ENCODE data around the gene PAM. TPM values are rescaled to one million over a fixed set of nuclear protein-coding genes. Genes with fewer than 3 reads are reported as not detected.

PAM gene
- total and polyA plus RNA-seq, 7 experiments from 2014 or later, result 10.3 to 36.6 (median 13.6) TPM

DNA sequence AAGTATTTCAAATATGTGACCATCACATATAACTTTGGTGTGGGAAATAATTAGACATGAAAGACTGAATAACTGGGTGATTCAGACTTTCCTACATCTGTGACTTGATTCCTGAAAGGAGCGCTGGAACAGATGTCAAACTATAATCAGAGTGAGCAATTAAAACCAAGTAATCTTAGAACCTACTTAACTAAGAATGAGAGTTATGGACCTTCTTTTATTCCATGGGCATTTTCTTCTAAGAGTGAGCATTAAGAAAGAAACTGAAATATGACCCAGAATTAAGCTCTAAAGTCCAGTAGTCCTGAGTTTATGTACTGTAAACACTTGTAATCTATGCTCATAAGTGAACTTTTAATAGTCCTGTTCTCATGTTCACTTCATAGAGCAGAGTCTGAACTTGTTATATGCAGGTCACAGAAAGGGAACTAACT, 68.4 kb downstream of the PAM start:
- ATAC-seq (no peak), DNase-seq (no peak)
- Mint-ChIP-seq H3K36me3 (peaks cover 0 to 3% (median 0%) of the 10 kb centered on the region in 5 donors), H3K9me3 (peaks cover 0 to 2% (median 0%) of the 10 kb centered on the region in 11 donors), H3K4me3 (no peak overlapping the region), H3K27ac (no peak overlapping the region), H3K27me3 (no peaks in the 10 kb centered on the region), H3K4me1 (peaks cover 4 to 11% (median 5%) of the 10 kb centered on the region in 7 donors)
- ChIA-PET CTCF (no interaction called here), POLR2A (no interaction called here)
- H3K27me3 ChIP-seq (ENCODE audit: control insufficient read depth in 2 of 2, insufficient read depth in 2 of 2, low read length in 2 of 2), result no peaks in the 10 kb centered on the region
- no peak overlapping the region for H3K27ac ChIP-seq (ENCODE audit: low read depth, low read length)
- no peak overlapping the region for H3K4me3 ChIP-seq (ENCODE audit: low read length)
- H3K9me3 ChIP-seq (ENCODE audit: control insufficient read depth in 2 of 3, low read length in 3 of 3), result no peaks in the 10 kb centered on the region
- H3K36me3 ChIP-seq (ENCODE audit: control insufficient read depth in 2 of 3, insufficient read depth in 3 of 3, low read length in 3 of 3), result no peaks in the 10 kb centered on the region
- H3K4me1 ChIP-seq (ENCODE audit: control insufficient read depth in 2 of 2, insufficient read depth in 2 of 2, low read length in 2 of 2), result no peaks in the 10 kb centered on the region
- intact Hi-C loops (cut with micrococcal nuclease), result no loop called here

DNA sequence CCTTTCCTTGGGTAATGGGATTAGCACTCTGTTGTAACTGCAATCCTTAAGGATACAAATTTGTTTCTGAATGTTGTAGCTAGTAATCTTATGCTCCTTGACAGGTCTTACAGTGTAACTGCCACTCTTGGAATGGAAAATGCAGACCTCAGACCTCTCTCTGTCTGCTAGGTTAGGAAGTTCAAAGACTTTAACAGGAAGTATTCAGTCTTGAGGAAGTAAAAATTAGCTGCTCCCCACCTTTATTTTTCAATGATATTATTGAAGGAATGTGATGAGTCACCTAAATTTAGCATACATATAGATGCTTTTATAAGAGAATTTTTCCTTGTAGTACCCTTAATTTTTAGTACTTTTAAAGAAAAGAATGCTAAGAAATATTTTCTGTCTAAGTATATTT, 71.5 kb downstream of the PAM start:
- Histone ChIP-seq H3K27ac (ENCODE audit: low read depth, low read length) (no peak overlapping the region), H3K4me1 (ENCODE audit: control insufficient read depth in 2 of 2, insufficient read depth in 2 of 2, low read length in 2 of 2) (no peaks in the 10 kb centered on the region), H3K9me3 (ENCODE audit: control insufficient read depth in 2 of 3, low read length in 3 of 3) (no peaks in the 10 kb centered on the region), H3K27me3 (ENCODE audit: control insufficient read depth in 2 of 2, insufficient read depth in 2 of 2, low read length in 2 of 2) (no peaks in the 10 kb centered on the region), H3K4me3 (ENCODE audit: low read length) (no peak overlapping the region), H3K36me3 (ENCODE audit: control insufficient read depth in 2 of 3, insufficient read depth in 3 of 3, low read length in 3 of 3) (no peaks in the 10 kb centered on the region)
- H3K36me3 Mint-ChIP-seq, result peaks cover 0 to 4% (median 3%) of the 10 kb centered on the region in 5 donors
- no peaks in the 10 kb centered on the region for H3K27me3 Mint-ChIP-seq
- ATAC-seq, result no peak
- DNase-seq, result no peak
- peaks cover 0 to 4% (median 0%) of the 10 kb centered on the region in 11 donors for H3K9me3 Mint-ChIP-seq
- H3K27ac Mint-ChIP-seq, result no peak overlapping the region
- ChIA-PET POLR2A (no interaction called here), CTCF (interaction anchor here (0.7 kb wide), 1 partner anchor 287 kb away, joined by 3 read pairs; no protein-coding TSS in a partner anchor)
- H3K4me3 Mint-ChIP-seq, result no peak overlapping the region
- H3K4me1 Mint-ChIP-seq, result peaks cover 2 to 11% (median 5%) of the 10 kb centered on the region in 7 donors
- intact Hi-C loops (cut with micrococcal nuclease), result no loop called here

DNA sequence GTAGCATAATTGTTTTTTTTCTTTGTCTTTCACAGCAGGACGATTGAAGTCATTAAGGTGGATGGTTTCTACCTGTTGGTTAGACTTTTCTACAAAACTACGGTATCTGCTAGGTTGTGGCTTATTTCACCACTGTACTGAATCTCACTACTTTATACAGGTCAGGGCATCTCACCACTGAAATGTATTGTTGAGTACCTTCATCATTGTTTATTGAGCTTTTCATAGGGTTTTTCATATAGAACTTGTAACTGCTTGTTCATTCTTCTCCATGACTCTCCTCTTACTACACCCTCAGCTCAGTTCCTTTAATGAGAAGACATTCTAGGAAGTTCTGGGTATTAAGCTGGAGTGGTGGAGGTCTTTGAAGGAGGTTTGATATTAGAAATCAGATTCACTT, 75.1 kb downstream of the PAM start:
- no peaks in the 10 kb centered on the region for H3K27me3 ChIP-seq (ENCODE audit: control insufficient read depth in 2 of 2, insufficient read depth in 2 of 2, low read length in 2 of 2)
- no peak overlapping the region for H3K4me3 ChIP-seq (ENCODE audit: low read length)
- no peaks in the 10 kb centered on the region for H3K9me3 ChIP-seq (ENCODE audit: control insufficient read depth in 2 of 3, low read length in 3 of 3)
- CTCF ChIA-PET, result no interaction called here
- H3K4me3 Mint-ChIP-seq, result no peak overlapping the region
- intact Hi-C loops (cut with micrococcal nuclease), result no loop called here
- no peak for ATAC-seq
- H3K4me1 Mint-ChIP-seq, result peaks cover 8 to 22% (median 15%) of the 10 kb centered on the region in 7 donors
- peaks cover 0 to 5% (median 0%) of the 10 kb centered on the region in 5 donors for H3K27me3 Mint-ChIP-seq
- H3K36me3 Mint-ChIP-seq, result peaks cover 0 to 4% (median 3%) of the 10 kb centered on the region in 5 donors
- DNase-seq, result no peak
- H3K27ac ChIP-seq (ENCODE audit: low read depth, low read length), result no peak overlapping the region
- peaks cover 0 to 5% of the 10 kb centered on the region in 2 donors for H3K4me1 ChIP-seq (ENCODE audit: control insufficient read depth in 2 of 2, insufficient read depth in 2 of 2, low read length in 2 of 2)
- peaks cover 0 to 4% (median 0%) of the 10 kb centered on the region in 11 donors for H3K9me3 Mint-ChIP-seq
- no peaks in the 10 kb centered on the region for H3K36me3 ChIP-seq (ENCODE audit: control insufficient read depth in 2 of 3, insufficient read depth in 3 of 3, low read length in 3 of 3)
- POLR2A ChIA-PET, result no interaction called here
- no peak overlapping the region for H3K27ac Mint-ChIP-seq

DNA sequence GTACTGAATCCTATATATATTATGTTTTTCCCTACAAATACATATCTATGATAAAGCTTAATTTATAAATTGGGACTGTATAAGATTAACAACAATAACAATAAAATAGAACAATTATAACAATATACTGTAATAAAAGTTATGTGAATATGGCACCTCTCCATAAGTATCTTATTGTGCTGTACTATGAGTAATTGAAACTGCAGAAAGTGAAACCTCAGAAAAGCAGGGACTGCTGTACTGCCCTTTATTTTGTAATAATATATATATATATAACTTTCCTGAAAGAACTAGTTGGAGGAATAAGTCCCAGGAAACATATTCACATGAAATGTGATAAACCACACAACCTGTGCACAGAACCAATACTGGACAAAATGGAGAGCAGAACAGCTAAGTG, 77.3 kb downstream of the PAM start:
- Histone ChIP-seq H3K36me3 (ENCODE audit: control insufficient read depth in 2 of 3, insufficient read depth in 3 of 3, low read length in 3 of 3) (no peaks in the 10 kb centered on the region), H3K9me3 (ENCODE audit: control insufficient read depth in 2 of 3, low read length in 3 of 3) (no peaks in the 10 kb centered on the region), H3K27me3 (ENCODE audit: control insufficient read depth in 2 of 2, insufficient read depth in 2 of 2, low read length in 2 of 2) (no peaks in the 10 kb centered on the region), H3K4me3 (ENCODE audit: low read length) (no peak overlapping the region), H3K4me1 (ENCODE audit: control insufficient read depth in 2 of 2, insufficient read depth in 2 of 2, low read length in 2 of 2) (peaks cover 0 to 5% of the 10 kb centered on the region in 2 donors), H3K27ac (ENCODE audit: low read depth, low read length) (no peak overlapping the region)
- Mint-ChIP-seq H3K9me3 (peaks cover 0 to 4% (median 0%) of the 10 kb centered on the region in 11 donors), H3K27me3 (peaks cover 0 to 5% (median 0%) of the 10 kb centered on the region in 5 donors), H3K4me3 (no peak overlapping the region), H3K36me3 (peaks cover 0 to 4% (median 3%) of the 10 kb centered on the region in 5 donors), H3K27ac (no peak overlapping the region), H3K4me1 (peaks cover 4 to 29% (median 8%) of the 10 kb centered on the region in 7 donors)
- ChIA-PET CTCF (no interaction called here), POLR2A (no interaction called here)
- intact Hi-C loops (cut with micrococcal nuclease), result no loop called here
- DNase-seq (no peak), ATAC-seq (no peak)

DNA sequence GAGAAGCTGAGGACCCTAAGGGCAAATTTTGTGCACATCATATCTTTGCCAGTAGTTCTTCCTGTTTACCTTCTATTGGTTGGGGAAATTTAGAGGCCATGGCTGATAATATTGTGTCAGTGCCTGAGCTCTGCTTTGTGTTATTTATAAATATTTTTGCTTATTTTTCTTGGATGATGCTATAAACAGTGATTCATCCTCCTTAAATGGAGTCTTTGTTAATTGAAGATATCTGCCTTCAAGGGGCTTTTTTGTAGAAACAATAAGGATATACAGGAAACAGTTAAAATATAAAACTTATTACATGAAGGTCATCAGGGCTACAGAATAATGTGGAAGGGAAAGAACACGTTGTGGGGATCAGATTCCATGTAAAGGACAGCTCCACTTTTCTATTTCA, 78.0 kb downstream of the PAM start:
- no peaks in the 10 kb centered on the region for H3K27me3 ChIP-seq (ENCODE audit: control insufficient read depth in 2 of 2, insufficient read depth in 2 of 2, low read length in 2 of 2)
- H3K4me1 ChIP-seq (ENCODE audit: control insufficient read depth in 2 of 2, insufficient read depth in 2 of 2, low read length in 2 of 2), result peaks cover 0 to 5% of the 10 kb centered on the region in 2 donors
- Mint-ChIP-seq H3K27ac (no peak overlapping the region), H3K9me3 (peaks cover 0 to 4% (median 0%) of the 10 kb centered on the region in 11 donors), H3K36me3 (peaks cover 0 to 4% (median 3%) of the 10 kb centered on the region in 5 donors), H3K4me1 (peaks cover 4 to 29% (median 8%) of the 10 kb centered on the region in 7 donors), H3K27me3 (peaks cover 0 to 5% (median 0%) of the 10 kb centered on the region in 5 donors), H3K4me3 (no peak overlapping the region)
- no peak for ATAC-seq
- H3K9me3 ChIP-seq (ENCODE audit: control insufficient read depth in 2 of 3, low read length in 3 of 3), result no peaks in the 10 kb centered on the region
- intact Hi-C loops (cut with micrococcal nuclease), result no loop called here
- H3K36me3 ChIP-seq (ENCODE audit: control insufficient read depth in 2 of 3, insufficient read depth in 3 of 3, low read length in 3 of 3), result no peaks in the 10 kb centered on the region
- ChIA-PET POLR2A (no interaction called here), CTCF (no interaction called here)
- no peak overlapping the region for H3K27ac ChIP-seq (ENCODE audit: low read depth, low read length)
- H3K4me3 ChIP-seq (ENCODE audit: low read length), result no peak overlapping the region
- no peak for DNase-seq

DNA sequence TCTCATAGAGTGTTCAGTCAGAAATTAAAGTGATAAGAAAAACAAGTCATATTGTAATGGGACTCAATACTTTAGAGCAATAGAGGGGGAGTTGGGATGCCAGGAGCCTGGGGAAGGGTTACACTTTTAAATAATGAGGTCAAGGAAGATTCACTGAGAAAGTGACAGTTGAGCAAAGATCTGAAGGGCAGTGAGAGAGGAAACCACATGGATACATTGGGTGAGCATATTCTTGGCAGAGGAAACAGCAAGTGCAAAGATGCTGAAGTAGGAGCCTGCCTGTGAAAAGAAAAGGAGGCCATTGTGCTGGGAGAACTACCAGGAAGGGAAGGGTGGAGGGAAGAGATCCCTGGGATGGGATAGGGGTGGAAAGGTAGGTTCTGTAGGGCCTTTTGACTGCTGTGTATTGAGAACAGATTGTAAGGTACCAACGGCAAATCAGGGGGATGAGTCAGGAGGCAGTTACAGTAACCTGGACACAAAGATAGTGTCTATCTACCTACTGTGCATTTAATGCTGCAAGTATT, 79.4 kb downstream of the PAM start:
- H3K9me3 Mint-ChIP-seq, result no peaks in the 10 kb centered on the region
- no peak overlapping the region for H3K4me3 Mint-ChIP-seq
- peaks cover 0 to 5% (median 0%) of the 10 kb centered on the region in 5 donors for H3K27me3 Mint-ChIP-seq
- no peak overlapping the region for H3K27ac ChIP-seq (ENCODE audit: low read depth, low read length)
- CTCF ChIA-PET, result no interaction called here
- ATAC-seq, result no peak
- peaks cover 4 to 29% (median 8%) of the 10 kb centered on the region in 7 donors for H3K4me1 Mint-ChIP-seq
- H3K4me1 ChIP-seq (ENCODE audit: control insufficient read depth in 2 of 2, insufficient read depth in 2 of 2, low read length in 2 of 2), result peaks cover 0 to 5% of the 10 kb centered on the region in 2 donors
- no peaks in the 10 kb centered on the region for H3K9me3 ChIP-seq (ENCODE audit: control insufficient read depth in 2 of 3, low read length in 3 of 3)
- intact Hi-C loops (cut with micrococcal nuclease), result no loop called here
- POLR2A ChIA-PET, result no interaction called here
- H3K36me3 Mint-ChIP-seq, result peaks cover 0 to 4% (median 0%) of the 10 kb centered on the region in 5 donors
- H3K4me3 ChIP-seq (ENCODE audit: low read length), result no peak overlapping the region
- no peaks in the 10 kb centered on the region for H3K36me3 ChIP-seq (ENCODE audit: control insufficient read depth in 2 of 3, insufficient read depth in 3 of 3, low read length in 3 of 3)
- H3K27me3 ChIP-seq (ENCODE audit: control insufficient read depth in 2 of 2, insufficient read depth in 2 of 2, low read length in 2 of 2), result no peaks in the 10 kb centered on the region
- H3K27ac Mint-ChIP-seq, result no peak overlapping the region
- DNase-seq, result no peak

DNA sequence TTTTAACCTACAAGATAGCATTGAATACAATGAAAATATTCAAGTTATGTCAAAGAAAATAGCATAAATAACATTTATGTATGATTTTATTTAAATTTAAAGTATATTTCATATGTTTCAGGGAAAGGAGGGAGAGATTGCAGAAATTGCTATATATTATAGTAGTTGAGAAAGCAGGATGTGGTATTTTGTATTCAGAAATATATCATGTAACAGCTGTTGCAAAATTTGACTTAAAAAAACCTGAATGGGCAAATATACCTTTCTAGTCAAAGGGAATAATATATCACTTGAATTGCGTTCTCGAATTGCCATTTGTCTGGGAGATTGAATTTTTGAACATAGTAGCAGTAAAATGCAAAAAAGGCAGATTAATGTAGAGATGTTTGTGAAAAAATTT, 80.6 kb downstream of the PAM start:
- Histone ChIP-seq H3K27me3 (ENCODE audit: control insufficient read depth in 2 of 2, insufficient read depth in 2 of 2, low read length in 2 of 2) (no peaks in the 10 kb centered on the region), H3K4me1 (ENCODE audit: control insufficient read depth in 2 of 2, insufficient read depth in 2 of 2, low read length in 2 of 2) (peaks cover 0 to 5% of the 10 kb centered on the region in 2 donors), H3K27ac (ENCODE audit: low read depth, low read length) (no peak overlapping the region), H3K36me3 (ENCODE audit: control insufficient read depth in 2 of 3, insufficient read depth in 3 of 3, low read length in 3 of 3) (no peaks in the 10 kb centered on the region), H3K9me3 (ENCODE audit: control insufficient read depth in 2 of 3, low read length in 3 of 3) (no peaks in the 10 kb centered on the region), H3K4me3 (ENCODE audit: low read length) (no peak overlapping the region)
- ATAC-seq (no peak), DNase-seq (no peak)
- intact Hi-C loops (cut with micrococcal nuclease), result no loop called here
- CTCF ChIA-PET, result no interaction called here
- POLR2A ChIA-PET, result no interaction called here
- Mint-ChIP-seq H3K4me3 (no peak overlapping the region), H3K4me1 (peaks cover 4 to 27% (median 8%) of the 10 kb centered on the region in 7 donors), H3K27ac (no peak overlapping the region), H3K36me3 (peaks cover 0 to 1% (median 0%) of the 10 kb centered on the region in 5 donors), H3K27me3 (peaks cover 0 to 5% (median 0%) of the 10 kb centered on the region in 5 donors), H3K9me3 (peaks cover 0 to 2% (median 0%) of the 10 kb centered on the region in 11 donors)

All from naive thymus-derived CD4-positive, alpha-beta T cell (primary cell).